K562 (cell line): ENCODE data around the gene TNFAIP3. TPM values are rescaled to one million over a fixed set of nuclear protein-coding genes. Genes with fewer than 3 reads are reported as not detected.
A peak's percentile ranks its signal among the peaks of the same experiment; 100 is the strongest.

Source experiments
- CLOCK ChIP-seq: fragments of 250-450 bp; sonication (Bioruptor Pico); IDR thresholded peaks from 2 replicates; pipeline ENCODE4 v1.4.0; 2020; ENCODE audit warnings: mild to moderate bottlenecking, moderate library complexity, borderline replicate concordance
- CREM ChIP-seq: IDR thresholded peaks from 2 replicates; pipeline ENCODE4 v1.6.1; 2014; ENCODE audit warnings: antibody characterized with exemption, low read depth
- E2F1 ChIP-seq: sonication (generic); formaldehyde crosslinking; IDR thresholded peaks from 2 replicates; pipeline ENCODE4 v1.8.1; 2023; ENCODE audit warnings: mild to moderate bottlenecking, missing genetic modification reagents, moderate library complexity
- FUS ChIP-seq: fragments of 200-400 bp; formaldehyde crosslinking; optimal IDR thresholded peaks from 2 replicates; pipeline ENCODE3; 2017; ENCODE audit warnings: low read depth, low read length
- HLTF ChIP-seq: fragments of 450-650 bp; IDR thresholded peaks from 2 replicates; pipeline ENCODE4 v1.6.1; 2016
- HMG20B ChIP-seq: fragments of 250-450 bp; sonication (Bioruptor Pico); IDR thresholded peaks from 2 replicates; pipeline ENCODE4 v1.5.0; 2021; ENCODE audit warnings: mild to moderate bottlenecking
- HNRNPK ChIP-seq: fragments of 200-400 bp; formaldehyde crosslinking; IDR thresholded peaks from one replicate; pipeline ENCODE4 v1.6.1; 2018; ENCODE audit warnings: mild to moderate bottlenecking, low read depth, low read length; ENCODE audit not compliant: poor library complexity, severe bottlenecking
- MEIS2 ChIP-seq: fragments of 450-650 bp; IDR thresholded peaks from 2 replicates; pipeline ENCODE4 v1.6.1; 2014; ENCODE audit warnings: mild to moderate bottlenecking; ENCODE audit not compliant: partially characterized antibody
- MTA1 ChIP-seq: fragments of 450-650 bp; IDR thresholded peaks from 2 replicates; pipeline ENCODE4 v1.6.1; 2017; ENCODE audit warnings: borderline replicate concordance
- POLR2A ChIP-seq: fragments of 450-650 bp; conservative IDR thresholded peaks from 2 replicates; pipeline ENCODE4 v1.6.1; 2016
- SLC30A9 ChIP-seq: fragments of 250-450 bp; sonication (Bioruptor Pico); IDR thresholded peaks from 2 replicates; pipeline ENCODE4 v1.8.0; 2022; ENCODE audit warnings: mild to moderate bottlenecking, moderate library complexity
- SMARCA4 ChIP-seq: fragments of 450-650 bp; IDR thresholded peaks from 2 replicates; pipeline ENCODE4 v1.6.1; 2016
- SRSF9 ChIP-seq: fragments of 200-400 bp; formaldehyde crosslinking; IDR thresholded peaks from 2 replicates; pipeline ENCODE4 v1.6.1; 2017; ENCODE audit warnings: low read depth, low read length, borderline replicate concordance
- TAF15 ChIP-seq: fragments of 200-400 bp; formaldehyde crosslinking; IDR thresholded peaks from 2 replicates; pipeline ENCODE4 v1.6.1; 2017; ENCODE audit warnings: mild to moderate bottlenecking, low read depth, low read length, moderate library complexity
- WHSC1 ChIP-seq: IDR thresholded peaks from one replicate; pipeline ENCODE4 v1.6.1; 2012; ENCODE audit warnings: low read length, control low read depth, inconsistent platforms
- XRCC3 ChIP-seq: fragments of 450-650 bp; IDR thresholded peaks from 2 replicates; pipeline ENCODE4 v1.6.1; 2017; ENCODE audit warnings: mild to moderate bottlenecking, moderate library complexity
- ZFP91 ChIP-seq: sonication (generic); formaldehyde crosslinking; IDR thresholded peaks from 2 replicates; pipeline ENCODE4 v1.8.0; 2022; ENCODE audit warnings: mild to moderate bottlenecking, missing genetic modification reagents
- ZNF23 ChIP-seq: fragments of 250-450 bp; sonication (Bioruptor Pico); IDR thresholded peaks from 2 replicates; pipeline ENCODE4 v1.4.0; 2020; ENCODE audit warnings: mild to moderate bottlenecking
- ZNF592 ChIP-seq: fragments of 450-650 bp; IDR thresholded peaks from 2 replicates; pipeline ENCODE4 v1.6.1; 2017; ENCODE audit warnings: antibody characterized with exemption, mild to moderate bottlenecking
- polyA plus RNA-seq, 8 experiments: library from polyadenylated mRNA; depleted of rRNA in 4 of 8; stranded (reverse) in 5 of 8; unstranded in 3 of 8; fragments of >200 nt; fragmentation: Nextera tagmentation in 2 of 8; fragmentation: Illumina TruSeq in 1 of 8; extraction: Ambion mirVana in 2 of 8; extraction: Trizol in 1 of 8; gene quantifications; 2 replicates each; pipeline versions ENCODE4 v1.2.1 to v1.2.3, GENCODE V29; 2011 to 2014; ENCODE audit warnings: inconsistent platforms in 1 of 8, missing spikeins in 1 of 8
- total RNA-seq, 7 experiments: library from RNA; depleted of rRNA in 6 of 7; stranded (reverse); fragments of >200 nt in 6 of 7; fragmentation: Illumina TruSeq in 2 of 7; extraction: Trizol in 2 of 7; gene quantifications; 2 replicates each; pipeline versions ENCODE4 v1.2.1 to v1.2.3, GENCODE V29; 2011 to 2021; ENCODE audit warnings: low replicate concordance in 1 of 7

Gene TNFAIP3
- total and polyA plus RNA-seq, 9 of the 15 experiments (the other 6 are each of a cell fraction or from before 2014, with no cell fraction given), result 0.79 to 17.0 (median 6.4) TPM

- TF ChIP-seq MEIS2 (peak; percentile 26), HLTF (no peak), TAF15 (no peak), SRSF9 (no peak), SLC30A9 (CRISPR knock-in tag) (no peak), SMARCA4 (peak; percentile 96), E2F1 (CRISPR knock-in tag) (no peak), CREM (no peak), HMG20B (CRISPR knock-in tag) (no peak), FUS (no peak), CLOCK (CRISPR knock-in tag) (no peak), MTA1 (peak; percentile 53; the same call in 1 of the 2 replicates), ZNF23 (CRISPR knock-in tag) (no peak), ZNF592 (peak; percentile 78), XRCC3 (no peak), POLR2A (no peak), HNRNPK (no peak), WHSC1 (no peak), ZFP91 (CRISPR knock-in tag) (no peak)
Observed at GRCh38 chr6:137919837-137920730, 53.0 kb downstream of the TNFAIP3 start (continued).
